GM23338 (cell line): Measurements from ENCODE around the gene ADAMTS4. TPM values are rescaled to one million over a fixed set of nuclear protein-coding genes. Genes with fewer than 3 reads are reported as not detected.

Source experiments
- ATAC-seq: fragments of 200-7000 bp; cut with Tn5 transposase; 3 replicates; pipeline ENCODE4 v1.9.1; 2020
- DNase-seq: peaks from one replicate; pipeline ENCODE4 v3.0.0-alpha.2; 2015; ENCODE audit warnings: low spot score
- H2AFZ ChIP-seq: fragments of 200-600 bp; sonication (generic); 2 replicates; pipeline ENCODE4 v1.8.0; 2016; ENCODE audit warnings: antibody characterized with exemption, mild to moderate bottlenecking, moderate library complexity
- H3F3A ChIP-seq: fragments of 200-600 bp; sonication (generic); replicated peaks from 2 replicates; pipeline ENCODE4 v1.8.0; 2017; ENCODE audit warnings: antibody characterized with exemption, mixed run types, low read depth
- H3K27ac ChIP-seq: fragments of 200-600 bp; sonication (generic); 2 replicates; pipeline ENCODE4 v1.6.1; 2016; ENCODE audit warnings: low read depth
- H3K27me3 ChIP-seq: fragments of 200-600 bp; sonication (generic); 2 replicates; pipeline ENCODE4 v1.8.0; 2016; ENCODE audit warnings: mild to moderate bottlenecking, mixed run types, moderate library complexity; ENCODE audit not compliant: insufficient read depth
- H3K36me3 ChIP-seq: fragments of 200-600 bp; sonication (generic); 2 replicates; pipeline ENCODE4 v1.8.0; 2016; ENCODE audit warnings: mild to moderate bottlenecking; ENCODE audit not compliant: insufficient read depth
- H3K4me1 ChIP-seq: fragments of 200-600 bp; sonication (generic); 2 replicates; pipeline ENCODE4 v1.8.0; 2016; ENCODE audit warnings: mild to moderate bottlenecking, moderate library complexity; ENCODE audit not compliant: insufficient read depth
- H3K4me2 ChIP-seq: fragments of 200-600 bp; sonication (generic); 2 replicates; pipeline ENCODE4 v1.7.1; 2017; ENCODE audit warnings: mixed run types
- H3K4me3 ChIP-seq: fragments of 200-600 bp; sonication (generic); 2 replicates; pipeline ENCODE4 v1.6.1; 2016; ENCODE audit warnings: mixed run types
- H3K79me2 ChIP-seq: fragments of 200-600 bp; sonication (generic); replicated peaks from 2 replicates; pipeline ENCODE4 v1.8.0; 2017; ENCODE audit warnings: mild to moderate bottlenecking; ENCODE audit not compliant: insufficient read depth
- H3K9me2 ChIP-seq: fragments of 200-600 bp; sonication (generic); 2 replicates; pipeline ENCODE4 v1.8.0; 2017; ENCODE audit not compliant: insufficient read depth
- H4K20me1 ChIP-seq: fragments of 200-600 bp; sonication (generic); replicated peaks from 2 replicates; pipeline ENCODE4 v1.8.0; 2017; ENCODE audit warnings: mild to moderate bottlenecking; ENCODE audit not compliant: insufficient read depth
- H3K27ac Mint-ChIP-seq: 2 replicates; pipeline ENCODE4 v1.8.0; 2020; ENCODE audit warnings: inconsistent platforms, mild to moderate bottlenecking, moderate library complexity, mixed read lengths
- H3K27me3 Mint-ChIP-seq: 3 replicates; pipeline ENCODE4 v1.8.0; 2022; ENCODE audit warnings: low read depth, mild to moderate bottlenecking, moderate library complexity, mixed read lengths, inconsistent platforms; ENCODE audit not compliant: insufficient read depth, poor library complexity
- H3K36me3 Mint-ChIP-seq: 3 replicates; pipeline ENCODE4 v1.8.0; 2021; ENCODE audit warnings: low read depth, mild to moderate bottlenecking, inconsistent platforms, moderate library complexity, mixed read lengths
- H3K4me1 Mint-ChIP-seq: 3 replicates; pipeline ENCODE4 v1.8.0; 2020; ENCODE audit warnings: mild to moderate bottlenecking, inconsistent platforms, mixed read lengths
- H3K4me3 Mint-ChIP-seq: 3 replicates; pipeline ENCODE4 v1.8.0; 2021; ENCODE audit warnings: moderate library complexity, mild to moderate bottlenecking, inconsistent platforms, mixed read lengths
- H3K9me3 Mint-ChIP-seq: 3 replicates; pipeline ENCODE4 v1.8.0; 2020; ENCODE audit warnings: moderate library complexity, mild to moderate bottlenecking, inconsistent platforms, mixed read lengths
- CREB1 ChIP-seq: fragments of 250-450 bp; sonication (Bioruptor Pico); IDR thresholded peaks from 2 replicates; pipeline ENCODE4 v1.5.0; 2020; ENCODE audit warnings: low read depth, mild to moderate bottlenecking, moderate library complexity
- EZH2 ChIP-seq: fragments of 200-600 bp; sonication (generic); IDR thresholded peaks from one replicate; pipeline ENCODE4 v1.8.0; 2017; ENCODE audit warnings: antibody characterized with exemption, mild to moderate bottlenecking, low read depth; ENCODE audit not compliant: unreplicated experiment
- EZH2phosphoT487 ChIP-seq: fragments of 200-600 bp; sonication (generic); IDR thresholded peaks from one replicate; pipeline ENCODE4 v1.8.1; 2018; ENCODE audit warnings: antibody characterized with exemption; ENCODE audit not compliant: unreplicated experiment
- JUNB ChIP-seq: IDR thresholded peaks from one replicate; pipeline ENCODE4 v1.6.1; 2016; ENCODE audit warnings: antibody characterized with exemption; ENCODE audit not compliant: unreplicated experiment
- NANOG ChIP-seq: IDR thresholded peaks from 2 replicates; pipeline ENCODE4 v1.6.1; 2016; ENCODE audit warnings: antibody characterized with exemption, borderline replicate concordance
- POLR2AphosphoS5 ChIP-seq: IDR thresholded peaks from 2 replicates; pipeline ENCODE4 v1.6.1; 2016; ENCODE audit warnings: antibody characterized with exemption, low read depth
- STAT1 ChIP-seq: IDR thresholded peaks from one replicate; pipeline ENCODE4 v1.6.1; 2016; ENCODE audit warnings: antibody characterized with exemption; ENCODE audit not compliant: unreplicated experiment
- ZNF114 ChIP-seq: fragments of 250-450 bp; sonication (Bioruptor Pico); IDR thresholded peaks from 2 replicates; pipeline ENCODE4 v1.5.0; 2020; ENCODE audit warnings: mild to moderate bottlenecking, moderate library complexity
- ZNF331 ChIP-seq: fragments of 250-450 bp; sonication (Bioruptor Pico); IDR thresholded peaks from 2 replicates; pipeline ENCODE4 v1.5.0; 2020; ENCODE audit warnings: low read depth, mild to moderate bottlenecking, moderate library complexity
- polyA plus RNA-seq: library from polyadenylated mRNA; unstranded; fragments of >200 nt; fragmentation: Nextera tagmentation; extraction: Ambion mirVana; gene quantifications from 2 replicates; pipeline ENCODE4 v1.2.1, GENCODE V29; 2016
- total RNA-seq: library from RNA; depleted of rRNA; stranded (reverse); fragments of >200 nt; shearing (Covaris generic); gene quantifications from 2 replicates; pipeline ENCODE4 v1.2.3, GENCODE V29; 2014
- TF ChIP-seq, protein P1 (sequence below): fragments of 250-450 bp; sonication (Bioruptor Pico); IDR thresholded peaks from 2 replicates; pipeline ENCODE4 v1.5.0; 2020; ENCODE audit warnings: mild to moderate bottlenecking, moderate library complexity
- TF ChIP-seq, protein P2 (sequence below), 2 experiments: fragments of 200-600 bp in 1 of 2; sonication (generic) in 1 of 2; conservative IDR thresholded peaks; 2 replicates each; pipeline versions ENCODE4 v1.5.1 to v1.6.1; 2016 to 2017; ENCODE audit warnings: antibody characterized with exemption in 2 of 2, low read depth in 2 of 2, mild to moderate bottlenecking in 2 of 2, moderate library complexity in 1 of 2
- TF ChIP-seq, protein P3 (sequence below): IDR thresholded peaks from one replicate; pipeline ENCODE4 v1.6.1; 2018; ENCODE audit warnings: antibody characterized with exemption; ENCODE audit not compliant: unreplicated experiment
- TF ChIP-seq, protein P4 (sequence below): IDR thresholded peaks from 2 replicates; pipeline ENCODE4 v1.6.1; 2016; ENCODE audit warnings: antibody characterized with exemption

ADAMTS4 gene
- total and polyA plus RNA-seq, 2 experiments from 2014 or later: 1.3 to 5.2 TPM

DNA sequence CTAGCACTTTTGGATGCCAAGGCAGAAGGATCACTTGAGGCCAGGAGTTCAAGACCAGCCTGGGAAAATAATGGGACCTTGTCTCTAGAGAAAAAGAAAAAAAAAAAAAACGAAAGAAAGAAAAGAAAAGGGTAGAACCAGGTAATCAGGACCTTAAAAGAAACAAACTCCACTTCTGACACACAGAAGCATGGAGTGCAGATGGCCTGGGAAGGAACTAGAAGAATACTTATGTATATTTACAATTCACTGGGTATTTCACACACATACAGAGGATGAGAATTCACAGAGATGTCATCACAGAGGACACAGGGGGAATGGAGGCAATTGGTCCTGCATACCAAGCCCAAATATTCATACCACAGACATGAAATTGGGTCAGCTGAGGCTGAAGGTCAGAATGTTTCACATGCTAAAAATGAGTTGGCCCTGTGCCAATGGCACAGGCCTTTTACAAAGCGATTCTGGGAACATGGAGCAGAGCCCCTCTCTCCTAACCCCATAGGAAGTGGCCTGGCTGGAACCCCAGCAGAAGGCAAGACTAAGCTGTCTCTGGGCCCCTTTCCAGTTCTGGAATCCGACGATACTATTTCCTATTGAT is 26.0 kb downstream of the ADAMTS4 start:
- ATAC-seq: no peak
- peaks cover 10% of the 10 kb centered on the region for H3K4me1 Mint-ChIP-seq
- Histone ChIP-seq H3K4me3 (no peak overlapping the region), H3K79me2 (peaks cover 8% of the 10 kb centered on the region), H3K9me2 (no peaks in the 10 kb centered on the region), H3K4me1 (peaks cover 6% of the 10 kb centered on the region; the same call in 1 of the 2 replicates), H3K4me2 (no peak overlapping the region), H3K27me3 (no peaks in the 10 kb centered on the region), H3K27ac (no peak overlapping the region), H4K20me1 (peaks cover 6% of the 10 kb centered on the region; the same call in 1 of the 2 replicates), H3F3A (0 out of 2 replicates have a peak, but pooled peaks cover 3% of the 10 kb centered on the region), H2AFZ (no peak overlapping the region), H3K36me3 (peaks cover 17% of the 10 kb centered on the region)
- TF ChIP-seq ZNF331 (CRISPR knock-in tag) (no peak), EZH2phosphoT487 (no peak), POLR2AphosphoS5 (no peak), JUNB (no peak), ZNF114 (CRISPR knock-in tag) (no peak), EZH2 (no peak), CREB1 (no peak), STAT1 (no peak), NANOG (no peak)
- TF ChIP-seq, protein P1, sequence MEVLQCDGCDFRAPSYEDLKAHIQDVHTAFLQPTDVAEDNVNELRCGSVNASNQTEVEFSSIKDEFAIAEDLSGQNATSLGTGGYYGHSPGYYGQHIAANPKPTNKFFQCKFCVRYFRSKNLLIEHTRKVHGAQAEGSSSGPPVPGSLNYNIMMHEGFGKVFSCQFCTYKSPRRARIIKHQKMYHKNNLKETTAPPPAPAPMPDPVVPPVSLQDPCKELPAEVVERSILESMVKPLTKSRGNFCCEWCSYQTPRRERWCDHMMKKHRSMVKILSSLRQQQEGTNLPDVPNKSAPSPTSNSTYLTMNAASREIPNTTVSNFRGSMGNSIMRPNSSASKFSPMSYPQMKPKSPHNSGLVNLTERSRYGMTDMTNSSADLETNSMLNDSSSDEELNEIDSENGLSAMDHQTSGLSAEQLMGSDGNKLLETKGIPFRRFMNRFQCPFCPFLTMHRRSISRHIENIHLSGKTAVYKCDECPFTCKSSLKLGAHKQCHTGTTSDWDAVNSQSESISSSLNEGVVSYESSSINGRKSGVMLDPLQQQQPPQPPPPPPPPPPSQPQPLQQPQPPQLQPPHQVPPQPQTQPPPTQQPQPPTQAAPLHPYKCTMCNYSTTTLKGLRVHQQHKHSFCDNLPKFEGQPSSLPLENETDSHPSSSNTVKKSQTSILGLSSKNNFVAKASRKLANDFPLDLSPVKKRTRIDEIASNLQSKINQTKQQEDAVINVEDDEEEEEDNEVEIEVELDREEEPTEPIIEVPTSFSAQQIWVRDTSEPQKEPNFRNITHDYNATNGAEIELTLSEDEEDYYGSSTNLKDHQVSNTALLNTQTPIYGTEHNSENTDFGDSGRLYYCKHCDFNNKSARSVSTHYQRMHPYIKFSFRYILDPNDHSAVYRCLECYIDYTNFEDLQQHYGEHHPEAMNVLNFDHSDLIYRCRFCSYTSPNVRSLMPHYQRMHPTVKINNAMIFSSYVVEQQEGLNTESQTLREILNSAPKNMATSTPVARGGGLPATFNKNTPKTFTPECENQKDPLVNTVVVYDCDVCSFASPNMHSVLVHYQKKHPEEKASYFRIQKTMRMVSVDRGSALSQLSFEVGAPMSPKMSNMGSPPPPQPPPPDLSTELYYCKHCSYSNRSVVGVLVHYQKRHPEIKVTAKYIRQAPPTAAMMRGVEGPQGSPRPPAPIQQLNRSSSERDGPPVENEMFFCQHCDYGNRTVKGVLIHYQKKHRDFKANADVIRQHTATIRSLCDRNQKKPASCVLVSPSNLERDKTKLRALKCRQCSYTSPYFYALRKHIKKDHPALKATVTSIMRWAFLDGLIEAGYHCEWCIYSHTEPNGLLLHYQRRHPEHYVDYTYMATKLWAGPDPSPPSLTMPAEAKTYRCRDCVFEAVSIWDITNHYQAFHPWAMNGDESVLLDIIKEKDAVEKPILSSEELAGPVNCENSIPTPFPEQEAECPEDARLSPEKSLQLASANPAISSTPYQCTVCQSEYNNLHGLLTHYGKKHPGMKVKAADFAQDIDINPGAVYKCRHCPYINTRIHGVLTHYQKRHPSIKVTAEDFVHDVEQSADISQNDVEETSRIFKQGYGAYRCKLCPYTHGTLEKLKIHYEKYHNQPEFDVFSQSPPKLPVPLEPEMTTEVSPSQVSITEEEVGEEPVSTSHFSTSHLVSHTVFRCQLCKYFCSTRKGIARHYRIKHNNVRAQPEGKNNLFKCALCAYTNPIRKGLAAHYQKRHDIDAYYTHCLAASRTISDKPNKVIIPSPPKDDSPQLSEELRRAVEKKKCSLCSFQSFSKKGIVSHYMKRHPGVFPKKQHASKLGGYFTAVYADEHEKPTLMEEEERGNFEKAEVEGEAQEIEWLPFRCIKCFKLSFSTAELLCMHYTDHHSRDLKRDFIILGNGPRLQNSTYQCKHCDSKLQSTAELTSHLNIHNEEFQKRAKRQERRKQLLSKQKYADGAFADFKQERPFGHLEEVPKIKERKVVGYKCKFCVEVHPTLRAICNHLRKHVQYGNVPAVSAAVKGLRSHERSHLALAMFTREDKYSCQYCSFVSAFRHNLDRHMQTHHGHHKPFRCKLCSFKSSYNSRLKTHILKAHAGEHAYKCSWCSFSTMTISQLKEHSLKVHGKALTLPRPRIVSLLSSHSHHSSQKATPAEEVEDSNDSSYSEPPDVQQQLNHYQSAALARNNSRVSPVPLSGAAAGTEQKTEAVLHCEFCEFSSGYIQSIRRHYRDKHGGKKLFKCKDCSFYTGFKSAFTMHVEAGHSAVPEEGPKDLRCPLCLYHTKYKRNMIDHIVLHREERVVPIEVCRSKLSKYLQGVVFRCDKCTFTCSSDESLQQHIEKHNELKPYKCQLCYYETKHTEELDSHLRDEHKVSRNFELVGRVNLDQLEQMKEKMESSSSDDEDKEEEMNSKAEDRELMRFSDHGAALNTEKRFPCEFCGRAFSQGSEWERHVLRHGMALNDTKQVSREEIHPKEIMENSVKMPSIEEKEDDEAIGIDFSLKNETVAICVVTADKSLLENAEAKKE (CRISPR knock-in tag): no peak
- TF ChIP-seq, protein P2, sequence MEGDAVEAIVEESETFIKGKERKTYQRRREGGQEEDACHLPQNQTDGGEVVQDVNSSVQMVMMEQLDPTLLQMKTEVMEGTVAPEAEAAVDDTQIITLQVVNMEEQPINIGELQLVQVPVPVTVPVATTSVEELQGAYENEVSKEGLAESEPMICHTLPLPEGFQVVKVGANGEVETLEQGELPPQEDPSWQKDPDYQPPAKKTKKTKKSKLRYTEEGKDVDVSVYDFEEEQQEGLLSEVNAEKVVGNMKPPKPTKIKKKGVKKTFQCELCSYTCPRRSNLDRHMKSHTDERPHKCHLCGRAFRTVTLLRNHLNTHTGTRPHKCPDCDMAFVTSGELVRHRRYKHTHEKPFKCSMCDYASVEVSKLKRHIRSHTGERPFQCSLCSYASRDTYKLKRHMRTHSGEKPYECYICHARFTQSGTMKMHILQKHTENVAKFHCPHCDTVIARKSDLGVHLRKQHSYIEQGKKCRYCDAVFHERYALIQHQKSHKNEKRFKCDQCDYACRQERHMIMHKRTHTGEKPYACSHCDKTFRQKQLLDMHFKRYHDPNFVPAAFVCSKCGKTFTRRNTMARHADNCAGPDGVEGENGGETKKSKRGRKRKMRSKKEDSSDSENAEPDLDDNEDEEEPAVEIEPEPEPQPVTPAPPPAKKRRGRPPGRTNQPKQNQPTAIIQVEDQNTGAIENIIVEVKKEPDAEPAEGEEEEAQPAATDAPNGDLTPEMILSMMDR (conservative IDR thresholded peaks at IDR 0.05; ENCODE audit: low read depth in 2 of 2): no peak
- TF ChIP-seq, protein P3, sequence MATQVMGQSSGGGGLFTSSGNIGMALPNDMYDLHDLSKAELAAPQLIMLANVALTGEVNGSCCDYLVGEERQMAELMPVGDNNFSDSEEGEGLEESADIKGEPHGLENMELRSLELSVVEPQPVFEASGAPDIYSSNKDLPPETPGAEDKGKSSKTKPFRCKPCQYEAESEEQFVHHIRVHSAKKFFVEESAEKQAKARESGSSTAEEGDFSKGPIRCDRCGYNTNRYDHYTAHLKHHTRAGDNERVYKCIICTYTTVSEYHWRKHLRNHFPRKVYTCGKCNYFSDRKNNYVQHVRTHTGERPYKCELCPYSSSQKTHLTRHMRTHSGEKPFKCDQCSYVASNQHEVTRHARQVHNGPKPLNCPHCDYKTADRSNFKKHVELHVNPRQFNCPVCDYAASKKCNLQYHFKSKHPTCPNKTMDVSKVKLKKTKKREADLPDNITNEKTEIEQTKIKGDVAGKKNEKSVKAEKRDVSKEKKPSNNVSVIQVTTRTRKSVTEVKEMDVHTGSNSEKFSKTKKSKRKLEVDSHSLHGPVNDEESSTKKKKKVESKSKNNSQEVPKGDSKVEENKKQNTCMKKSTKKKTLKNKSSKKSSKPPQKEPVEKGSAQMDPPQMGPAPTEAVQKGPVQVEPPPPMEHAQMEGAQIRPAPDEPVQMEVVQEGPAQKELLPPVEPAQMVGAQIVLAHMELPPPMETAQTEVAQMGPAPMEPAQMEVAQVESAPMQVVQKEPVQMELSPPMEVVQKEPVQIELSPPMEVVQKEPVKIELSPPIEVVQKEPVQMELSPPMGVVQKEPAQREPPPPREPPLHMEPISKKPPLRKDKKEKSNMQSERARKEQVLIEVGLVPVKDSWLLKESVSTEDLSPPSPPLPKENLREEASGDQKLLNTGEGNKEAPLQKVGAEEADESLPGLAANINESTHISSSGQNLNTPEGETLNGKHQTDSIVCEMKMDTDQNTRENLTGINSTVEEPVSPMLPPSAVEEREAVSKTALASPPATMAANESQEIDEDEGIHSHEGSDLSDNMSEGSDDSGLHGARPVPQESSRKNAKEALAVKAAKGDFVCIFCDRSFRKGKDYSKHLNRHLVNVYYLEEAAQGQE: no peak
- TF ChIP-seq, protein P4, sequence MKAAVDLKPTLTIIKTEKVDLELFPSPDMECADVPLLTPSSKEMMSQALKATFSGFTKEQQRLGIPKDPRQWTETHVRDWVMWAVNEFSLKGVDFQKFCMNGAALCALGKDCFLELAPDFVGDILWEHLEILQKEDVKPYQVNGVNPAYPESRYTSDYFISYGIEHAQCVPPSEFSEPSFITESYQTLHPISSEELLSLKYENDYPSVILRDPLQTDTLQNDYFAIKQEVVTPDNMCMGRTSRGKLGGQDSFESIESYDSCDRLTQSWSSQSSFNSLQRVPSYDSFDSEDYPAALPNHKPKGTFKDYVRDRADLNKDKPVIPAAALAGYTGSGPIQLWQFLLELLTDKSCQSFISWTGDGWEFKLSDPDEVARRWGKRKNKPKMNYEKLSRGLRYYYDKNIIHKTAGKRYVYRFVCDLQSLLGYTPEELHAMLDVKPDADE: no peak
- H3K9me3 Mint-ChIP-seq: no peaks in the 10 kb centered on the region
- peaks cover 54% of the 10 kb centered on the region for H3K36me3 Mint-ChIP-seq
- no peak overlapping the region for H3K27ac Mint-ChIP-seq
- H3K4me3 Mint-ChIP-seq: no peak overlapping the region; the same call in 2 of the 3 replicates
- H3K27me3 Mint-ChIP-seq: peaks cover 8% of the 10 kb centered on the region
- no peak for DNase-seq
